HG02610 (cell line): ENCODE results near the gene IL31RA.
"Not testable (repeated sequence)": the region's sequence is repeated elsewhere in the genome, so short reads cannot be mapped to it uniquely, and the experiment has no call there.

Experiments
- ATAC-seq: cut with Tn5 transposase; IDR thresholded peaks from one replicate; pipeline ENCODE4 v1.9.1; 2021; ENCODE audit warnings: mild to moderate bottlenecking, moderate library complexity; ENCODE audit not compliant: unreplicated experiment

Gene IL31RA

GRCh38 chr5:55923865-55924500, 72.8 kb downstream of the IL31RA start:
- no peak for ATAC-seq

- no peak for ATAC-seq
Observed at GRCh38 chr5:55924744-55925143, 73.6 kb downstream of the IL31RA start.

GRCh38 chr5:55925181-55925580, 74.0 kb downstream of the IL31RA start:
- ATAC-seq: no peak

GRCh38 chr5:55925712-55926111, 74.6 kb downstream of the IL31RA start:
- no peak for ATAC-seq

- no peak for ATAC-seq
Observed at GRCh38 chr5:55926476-55926875, 75.3 kb downstream of the IL31RA start.

- ATAC-seq: no peak
Observed at GRCh38 chr5:55927861-55928655, 76.9 kb downstream of the IL31RA start.

DNA sequence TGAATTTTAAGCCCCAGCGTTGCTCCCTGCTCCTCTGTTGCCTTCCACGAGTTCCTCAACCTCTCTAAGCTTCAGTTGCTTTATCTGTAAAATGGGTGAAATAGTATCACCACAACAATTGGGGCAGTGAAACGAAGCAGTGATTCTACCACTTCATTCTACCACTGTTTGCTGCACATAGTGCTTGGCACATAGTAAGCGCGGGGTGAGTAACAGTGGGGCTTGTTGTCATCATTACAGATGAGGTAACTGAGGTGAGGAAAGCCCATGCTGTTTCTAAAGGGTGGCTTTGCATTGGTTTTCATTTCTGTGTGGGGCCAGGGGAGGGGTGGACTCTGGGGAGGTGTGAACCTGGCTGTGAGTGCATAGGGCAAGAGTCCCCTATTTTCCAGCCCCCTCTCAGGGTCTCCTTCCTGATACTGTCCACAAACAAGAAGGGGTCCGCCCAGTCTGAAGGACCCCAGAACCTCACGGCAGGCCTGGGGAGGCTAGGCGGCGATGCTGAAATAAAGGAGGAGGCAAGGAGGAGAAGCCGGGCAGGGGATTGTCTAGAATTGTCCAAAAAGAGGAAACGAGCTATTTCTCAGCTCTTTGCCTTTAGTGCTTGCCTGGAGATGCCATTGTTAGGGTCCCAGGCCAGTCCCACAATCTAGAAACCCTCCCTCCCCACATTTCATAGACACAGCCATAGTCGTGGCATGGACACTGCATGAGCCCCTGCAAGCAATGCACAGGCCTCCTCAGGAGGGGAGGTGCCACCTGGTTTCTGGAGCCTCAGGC, 78.1 kb downstream of the IL31RA start:
- ATAC-seq: no peak

DNA sequence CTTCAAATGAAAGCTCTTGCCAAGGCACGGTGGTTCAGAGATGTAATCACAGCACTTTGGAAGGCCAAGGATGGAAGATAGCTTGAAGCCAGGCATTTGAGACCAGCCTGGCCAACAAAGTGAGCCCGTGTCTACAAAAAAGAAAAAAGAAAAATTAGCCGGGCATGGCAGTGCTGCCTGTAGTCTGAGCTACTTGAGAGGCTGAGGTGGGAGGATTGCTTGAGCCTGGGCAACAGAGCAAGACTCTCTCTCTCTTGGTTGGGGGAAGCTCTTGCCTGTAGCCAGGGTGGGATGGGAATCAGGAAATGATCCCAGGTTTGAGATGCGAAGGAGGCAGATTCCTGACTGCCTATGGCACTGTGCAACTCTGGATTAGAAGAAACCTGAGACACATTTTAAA, 81.5 kb downstream of the IL31RA start:
- no peak for ATAC-seq

GRCh38 chr5:55933377-55934114, 82.4 kb downstream of the IL31RA start:
- no peak for ATAC-seq

DNA sequence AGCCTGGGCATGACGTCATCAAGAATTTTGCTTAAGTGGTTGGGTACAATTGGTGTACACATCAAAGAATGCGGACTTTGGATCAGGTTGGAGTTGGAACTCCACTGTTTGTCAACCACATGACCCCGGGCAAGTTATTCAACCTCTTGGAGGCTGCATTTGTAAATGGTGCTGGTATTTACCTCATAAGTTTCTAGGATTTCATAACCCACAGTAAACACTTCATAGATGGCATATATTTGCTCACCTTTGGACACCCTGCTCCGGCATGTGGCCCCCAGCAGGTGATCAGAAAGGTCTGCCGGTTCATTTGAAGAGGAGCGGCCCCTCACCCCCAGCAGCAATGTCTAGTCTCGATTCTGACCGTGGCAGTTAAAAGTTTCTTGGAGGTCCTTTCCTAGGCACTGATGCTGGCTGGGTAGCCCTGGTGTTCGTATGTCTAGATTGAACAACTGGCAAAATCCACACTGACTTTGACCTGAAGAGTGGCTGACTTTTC, 83.0 kb downstream of the IL31RA start:
- ATAC-seq: no peak

DNA sequence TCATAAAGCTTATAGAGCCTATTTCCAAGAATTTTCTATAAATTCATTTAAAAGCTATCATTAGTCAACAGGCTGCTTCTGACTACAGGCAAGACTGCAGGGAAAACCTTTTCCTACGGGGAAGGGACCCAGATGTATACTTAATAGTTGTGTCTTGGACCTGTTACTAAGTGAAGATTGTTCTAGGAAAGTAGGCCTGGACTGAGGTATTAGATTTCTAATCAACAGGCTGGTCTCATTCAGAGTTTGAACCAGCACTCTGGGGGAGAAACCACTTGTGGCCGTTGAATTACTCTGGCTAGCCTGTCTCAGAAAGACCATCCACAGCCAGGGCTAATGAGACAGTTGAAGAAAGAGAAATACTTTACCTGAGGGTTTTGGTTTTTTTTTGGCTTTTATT, 83.6 kb downstream of the IL31RA start:
- no peak for ATAC-seq

- ATAC-seq: no peak
Observed at GRCh38 chr5:55935371-55935770, 84.2 kb downstream of the IL31RA start.

DNA sequence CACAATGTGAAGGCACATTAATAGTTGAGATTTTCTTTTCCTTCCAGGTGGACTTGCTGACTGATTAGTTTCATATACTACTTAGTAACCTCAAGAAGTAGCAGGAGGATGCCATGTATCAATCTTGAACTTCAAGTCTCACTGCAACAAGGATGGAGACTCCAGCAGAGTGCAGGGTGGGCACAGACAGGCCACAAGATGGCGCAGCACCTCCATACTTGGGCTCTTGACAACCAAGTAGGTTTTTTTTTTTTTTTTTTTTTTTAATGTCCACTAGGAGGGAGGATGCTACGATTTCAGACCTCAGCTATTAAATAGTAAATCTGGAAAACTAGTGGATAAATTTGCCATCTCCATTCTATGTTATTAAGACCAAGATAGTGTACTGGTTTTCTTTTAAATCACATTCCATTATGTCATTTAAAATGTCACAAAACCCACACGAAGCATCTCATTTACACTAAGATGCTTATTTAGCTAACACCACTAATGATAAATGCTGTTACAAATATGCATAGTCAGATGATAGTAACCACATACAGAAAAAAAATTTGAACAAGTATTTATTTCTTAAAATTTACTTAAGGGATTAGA, 85.0 kb downstream of the IL31RA start:
- ATAC-seq: peak; percentile 55

GRCh38 chr5:55937598-55937997, 86.4 kb downstream of the IL31RA start:
- not testable (repeated sequence) for ATAC-seq

DNA sequence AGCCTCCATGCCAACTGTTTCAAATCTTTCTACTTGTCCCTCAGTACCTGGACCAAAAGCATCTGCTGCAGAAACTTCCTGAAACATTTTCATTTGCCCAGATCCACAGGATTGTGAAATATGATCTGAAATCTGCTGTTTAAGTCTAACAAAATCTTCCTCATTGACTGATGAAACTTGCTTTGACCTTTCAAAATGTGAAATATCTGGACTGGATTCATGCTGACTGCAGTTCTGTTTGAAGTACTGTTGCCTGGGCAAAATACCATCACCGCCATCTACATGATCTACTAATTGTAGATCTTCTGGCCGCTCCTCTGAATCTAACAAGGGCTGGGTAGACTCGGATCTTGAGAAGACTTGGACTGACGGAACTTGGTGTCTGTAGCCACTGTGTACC, 90.0 kb downstream of the IL31RA start:
- not testable (repeated sequence) for ATAC-seq

- no peak for ATAC-seq
Observed at GRCh38 chr5:55959208-55959607, 108.1 kb downstream of the IL31RA start.

DNA sequence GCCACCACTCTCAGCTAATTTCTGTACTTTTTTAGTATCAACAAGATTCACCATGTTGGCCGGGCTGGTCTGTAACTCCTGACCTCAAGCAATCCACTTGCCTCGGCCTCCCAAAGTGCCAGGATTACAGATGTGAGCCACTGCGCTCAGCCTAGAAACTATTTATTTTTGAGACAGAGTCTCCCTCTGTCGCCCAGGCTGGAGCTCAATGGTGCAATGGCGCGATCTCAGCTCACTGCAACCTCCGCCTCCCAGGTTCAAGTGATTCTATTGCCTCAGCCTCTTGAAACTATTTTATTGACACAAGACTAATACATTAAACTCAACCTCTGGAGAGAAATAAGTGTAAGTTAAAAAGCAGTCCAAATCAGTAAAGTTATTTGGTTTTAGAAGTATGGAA, 109.6 kb downstream of the IL31RA start:
- no peak for ATAC-seq

GRCh38 chr5:55965525-55965924, 114.4 kb downstream of the IL31RA start:
- ATAC-seq: no peak

DNA sequence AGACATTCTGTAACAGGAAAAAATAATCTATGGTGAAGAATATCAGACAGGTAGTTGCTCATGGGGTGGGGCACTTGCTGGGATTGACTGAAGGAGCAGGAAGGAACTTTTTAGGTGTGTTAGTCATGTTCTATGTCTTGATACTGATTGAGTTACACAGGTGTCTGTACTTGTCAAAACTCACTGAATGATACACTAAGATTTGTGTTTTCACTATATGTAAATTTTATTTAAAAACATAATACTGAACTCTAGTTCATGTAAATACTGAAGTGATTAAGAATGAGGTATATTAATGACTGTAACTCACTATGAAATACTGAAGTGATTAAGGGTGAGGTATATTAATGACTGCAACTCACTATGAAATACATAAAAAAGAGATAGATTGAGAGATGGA, 115.1 kb downstream of the IL31RA start:
- ATAC-seq: no peak

DNA sequence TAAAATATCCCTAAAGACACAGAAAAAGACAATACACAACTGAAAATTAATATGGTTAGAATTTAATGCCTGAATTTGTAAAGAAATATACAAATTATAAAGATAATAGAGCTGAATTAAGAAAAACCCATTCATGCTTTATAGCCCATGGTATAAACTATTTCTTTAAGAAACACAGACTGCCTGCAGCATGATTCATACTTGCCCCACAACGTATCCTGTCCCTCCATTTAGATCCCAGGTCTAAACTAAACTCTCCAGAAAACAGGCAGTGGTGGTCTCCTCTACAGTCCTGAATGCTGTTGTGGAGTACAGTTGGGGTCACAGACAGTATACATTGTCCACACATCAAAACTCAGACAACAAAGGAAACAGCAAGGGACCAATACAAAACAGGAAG, 118.8 kb downstream of the IL31RA start:
- no peak for ATAC-seq
